GM12875 (cell line): ENCODE results near the gene ATP6V1F.
A peak's percentile ranks its signal among the peaks of the same experiment; 100 is the strongest.

Source experiments
- H3K4me3 ChIP-seq: one replicate; pipeline ENCODE4 v1.5.1; 2011; ENCODE audit warnings: low read depth, low read length, control low read depth
- TF ChIP-seq, protein P1 (sequence below): IDR thresholded peaks from 2 replicates; pipeline ENCODE4 v1.5.1; 2011; ENCODE audit warnings: low read depth, mild to moderate bottlenecking, control low read depth, inconsistent platforms, low read length, moderate library complexity, borderline replicate concordance; ENCODE audit not compliant: insufficient read depth

The ATP6V1F gene

DNA sequence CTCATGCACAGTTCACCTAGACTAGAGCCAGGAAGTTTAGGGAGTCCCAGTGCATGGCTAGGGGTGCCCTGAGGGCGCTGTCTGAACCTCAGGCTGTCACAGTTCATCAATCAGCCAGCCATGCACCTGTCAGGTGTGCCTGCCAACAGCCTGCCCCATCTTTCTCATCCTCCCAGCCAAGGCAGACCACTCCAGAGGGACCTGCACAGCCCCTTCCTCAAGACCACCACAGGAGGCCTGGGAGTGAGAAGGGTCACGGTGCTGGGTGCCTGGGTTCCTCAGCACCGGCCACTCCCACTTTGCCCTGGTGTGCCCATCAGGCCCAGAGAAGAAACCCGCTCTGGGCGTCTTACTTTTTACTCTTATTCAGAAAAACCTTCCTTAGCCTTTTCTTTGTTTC lies 8.4 kb downstream of the ATP6V1F start:
- TF ChIP-seq, protein P1, sequence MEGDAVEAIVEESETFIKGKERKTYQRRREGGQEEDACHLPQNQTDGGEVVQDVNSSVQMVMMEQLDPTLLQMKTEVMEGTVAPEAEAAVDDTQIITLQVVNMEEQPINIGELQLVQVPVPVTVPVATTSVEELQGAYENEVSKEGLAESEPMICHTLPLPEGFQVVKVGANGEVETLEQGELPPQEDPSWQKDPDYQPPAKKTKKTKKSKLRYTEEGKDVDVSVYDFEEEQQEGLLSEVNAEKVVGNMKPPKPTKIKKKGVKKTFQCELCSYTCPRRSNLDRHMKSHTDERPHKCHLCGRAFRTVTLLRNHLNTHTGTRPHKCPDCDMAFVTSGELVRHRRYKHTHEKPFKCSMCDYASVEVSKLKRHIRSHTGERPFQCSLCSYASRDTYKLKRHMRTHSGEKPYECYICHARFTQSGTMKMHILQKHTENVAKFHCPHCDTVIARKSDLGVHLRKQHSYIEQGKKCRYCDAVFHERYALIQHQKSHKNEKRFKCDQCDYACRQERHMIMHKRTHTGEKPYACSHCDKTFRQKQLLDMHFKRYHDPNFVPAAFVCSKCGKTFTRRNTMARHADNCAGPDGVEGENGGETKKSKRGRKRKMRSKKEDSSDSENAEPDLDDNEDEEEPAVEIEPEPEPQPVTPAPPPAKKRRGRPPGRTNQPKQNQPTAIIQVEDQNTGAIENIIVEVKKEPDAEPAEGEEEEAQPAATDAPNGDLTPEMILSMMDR, result no peak

DNA sequence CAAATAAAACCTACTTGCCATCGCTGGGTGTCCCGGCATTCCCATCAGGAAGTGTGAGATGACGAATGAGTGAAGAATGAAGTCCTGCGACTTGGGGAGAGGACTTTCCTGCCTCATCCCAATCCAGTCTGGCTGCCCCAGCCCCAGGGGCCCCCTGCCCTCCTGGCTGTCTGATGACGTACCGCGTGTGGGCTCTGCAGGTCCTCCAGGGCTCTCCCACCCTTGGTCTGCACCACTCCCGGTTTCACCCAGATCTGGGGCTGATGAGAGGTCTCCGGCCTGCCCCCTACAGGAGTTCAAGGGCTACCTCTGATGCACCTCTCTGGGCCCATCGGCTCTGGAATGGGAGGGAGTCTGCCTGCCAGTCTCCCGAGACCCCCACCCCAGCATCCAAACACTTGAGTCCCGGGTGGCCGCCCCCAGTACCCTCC lies 9.8 kb downstream of the ATP6V1F start:
- TF ChIP-seq, protein P1, result 0 out of 2 replicates have a peak, but pooled peaks have one; percentile 16
- no peak overlapping the region for H3K4me3 ChIP-seq

More for the DNA sequence above, 8.4 kb downstream of the ATP6V1F start:
- no peak overlapping the region for H3K4me3 ChIP-seq

DNA sequence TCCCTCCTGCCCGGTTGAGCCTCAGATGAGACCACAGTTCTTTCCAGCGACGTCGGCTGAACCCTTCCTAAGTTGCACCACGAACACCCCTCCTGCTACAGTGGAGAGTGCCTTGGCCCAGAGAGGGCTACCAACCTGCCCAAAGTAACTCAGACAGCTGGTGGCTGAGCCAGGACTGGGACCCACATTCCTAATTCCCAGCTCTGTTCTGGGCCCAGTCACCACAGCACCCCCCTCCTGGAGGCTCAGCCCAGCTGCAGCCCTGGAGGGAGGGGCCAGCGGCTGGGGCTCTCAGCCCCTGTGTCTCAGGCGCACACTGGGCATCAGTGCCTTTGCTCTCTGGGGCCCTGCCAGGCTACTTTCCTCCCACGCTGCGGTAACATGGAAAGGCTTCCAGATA lies 10.6 kb downstream of the ATP6V1F start:
- H3K4me3 ChIP-seq, result no peak overlapping the region
- TF ChIP-seq, protein P1, result no peak

DNA sequence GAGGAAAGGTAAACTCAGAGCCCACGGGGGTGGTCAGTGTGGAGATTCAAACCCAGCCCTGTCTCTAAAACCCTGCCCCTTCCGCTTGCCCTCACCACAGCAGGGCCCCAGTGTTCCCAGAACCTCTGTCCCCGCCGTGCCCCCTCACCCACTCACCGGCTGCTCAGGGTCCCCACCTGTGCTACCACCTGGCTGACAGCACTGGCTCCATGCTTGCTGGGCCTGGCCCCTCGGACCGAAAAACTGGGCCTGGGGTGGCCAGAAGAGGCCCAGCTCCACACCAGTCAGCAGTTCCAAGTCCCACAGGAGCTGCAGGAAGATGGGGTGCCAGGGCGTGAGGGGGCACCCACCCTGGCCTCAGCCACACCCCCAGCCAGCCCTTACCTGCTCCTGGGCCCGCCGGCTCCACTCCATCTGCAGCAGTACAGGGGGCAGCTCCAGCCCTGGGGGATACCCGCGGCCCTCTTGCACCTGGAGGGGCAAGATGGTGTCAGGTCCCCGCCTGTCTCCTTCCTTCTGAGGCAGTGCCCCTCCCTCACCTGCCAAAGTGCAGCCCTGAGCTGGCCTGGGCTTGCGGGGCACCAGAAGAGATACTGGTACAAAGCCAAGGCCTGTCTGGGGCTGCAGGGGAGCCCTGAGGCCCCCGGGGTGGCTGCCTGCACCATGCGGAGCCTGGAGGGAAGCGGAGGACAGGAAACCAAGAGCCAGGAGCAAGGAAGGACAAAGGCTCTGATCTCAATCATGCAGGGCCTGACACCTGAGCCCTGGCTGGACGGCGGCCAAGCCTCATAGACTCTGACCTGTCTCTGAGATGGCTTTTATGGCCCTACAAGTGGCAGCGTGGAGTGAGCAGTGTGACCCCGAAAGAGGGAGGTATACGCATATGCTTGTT lies 11.7 kb downstream of the ATP6V1F start:
- TF ChIP-seq, protein P1, result no peak
- no peak overlapping the region for H3K4me3 ChIP-seq

DNA sequence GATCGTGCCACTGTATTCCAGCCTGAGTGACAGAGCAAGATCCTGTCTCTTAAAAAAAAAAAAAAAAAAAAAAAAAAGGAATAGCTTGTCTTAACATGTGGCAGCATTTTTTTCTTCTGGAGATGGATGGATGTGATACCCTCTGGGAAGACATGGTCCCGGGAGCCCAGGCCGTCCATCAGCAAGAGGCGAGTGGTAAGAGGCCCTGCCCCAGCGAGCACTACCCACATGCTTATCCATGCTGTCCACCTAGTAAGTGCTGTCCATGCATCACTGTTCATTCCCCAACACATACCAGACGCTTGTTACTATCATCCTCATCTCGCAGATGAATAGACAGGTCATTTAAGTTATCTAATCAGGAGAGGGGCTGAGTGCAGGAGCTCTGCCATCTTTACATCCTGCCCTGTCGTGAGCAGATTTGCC lies 12.9 kb downstream of the ATP6V1F start:
- TF ChIP-seq, protein P1, result no peak
- no peak overlapping the region for H3K4me3 ChIP-seq

DNA sequence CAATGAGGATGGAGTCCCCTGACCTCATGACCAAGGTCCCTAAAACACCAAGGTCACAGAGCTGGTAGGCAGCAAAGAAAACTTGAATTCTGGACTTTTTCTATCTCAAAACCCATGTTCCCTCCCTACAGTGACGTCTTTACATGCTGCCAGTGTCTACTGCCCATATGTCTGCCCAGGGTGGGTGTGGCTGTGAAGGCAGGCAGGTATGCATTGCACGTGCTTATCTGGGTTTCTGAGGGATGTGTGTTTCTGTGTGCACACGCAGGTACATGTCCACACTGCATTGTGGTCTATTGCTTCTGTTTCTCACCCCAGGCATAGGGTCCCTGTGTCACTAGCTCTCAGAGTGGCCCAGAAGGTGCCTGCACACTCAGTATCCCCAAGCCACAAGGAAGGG lies 13.5 kb downstream of the ATP6V1F start:
- TF ChIP-seq, protein P1, result no peak
- no peak overlapping the region for H3K4me3 ChIP-seq

DNA sequence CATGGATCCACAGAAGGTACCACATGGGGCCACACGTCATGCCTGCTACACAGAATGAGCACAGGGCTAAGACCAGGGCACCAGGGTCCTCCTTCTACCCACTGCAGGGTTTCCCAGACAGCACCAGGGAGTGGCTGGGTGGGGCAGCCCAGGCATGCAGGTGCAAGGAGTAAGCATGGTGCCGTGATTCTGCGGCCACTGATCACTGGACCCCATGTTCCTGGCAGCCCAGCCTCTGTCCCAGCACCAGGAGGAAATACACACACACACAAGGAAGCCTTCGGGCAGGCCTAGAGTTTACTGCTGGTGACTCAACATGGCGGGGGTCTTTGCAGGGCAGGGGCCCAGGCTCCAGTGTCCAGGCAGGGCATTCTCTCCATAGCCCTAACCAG lies 13.9 kb downstream of the ATP6V1F start:
- H3K4me3 ChIP-seq, result no peak overlapping the region
- TF ChIP-seq, protein P1, result no peak
